ENCODE results near the gene ASNSD1. TPM values are rescaled to one million over a fixed set of nuclear protein-coding genes. Genes with fewer than 3 reads are reported as not detected.

The ASNSD1 gene
- total and polyA plus RNA-seq, 9 of the 15 experiments (the other 6 are each of a cell fraction or from before 2014, with no cell fraction given), result 23.9 to 56.4 (median 38.3) TPM

DNA sequence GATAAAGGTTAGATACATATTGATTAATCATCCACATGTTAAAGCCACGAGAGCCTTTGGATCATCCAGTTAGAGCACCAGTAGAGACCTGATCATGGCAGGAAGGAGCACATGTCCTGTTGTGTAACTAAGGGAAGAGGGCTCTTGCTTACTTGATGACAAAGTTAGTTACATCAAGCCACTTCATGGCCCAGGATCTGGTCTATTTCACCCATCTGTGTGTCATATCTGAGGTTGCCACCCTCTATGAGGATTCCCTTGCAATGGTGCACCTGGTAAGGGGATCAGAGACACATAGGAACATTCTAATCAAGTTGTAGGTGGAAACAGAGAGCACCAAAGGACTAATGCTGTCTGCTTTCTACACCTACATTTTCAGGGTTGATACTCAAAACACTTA, 19.9 kb downstream of the ASNSD1 start:
- BruUV-seq (replicated peaks), result no TSS peak
- Histone ChIP-seq H4K20me1 (replicated peaks; ENCODE audit: control insufficient read depth, insufficient read depth, low read length) (no peaks in the 10 kb centered on the region), H3K4me3 (no peak overlapping the region), H3K9me3 (replicated peaks; ENCODE audit: control insufficient read depth, insufficient read depth, low read depth, low read length) (no peaks in the 10 kb centered on the region), H3K79me2 (ENCODE audit: control insufficient read depth, insufficient read depth, low read length) (no peaks in the 10 kb centered on the region), H2AFZ (ENCODE audit: low read depth, low read length) (no peak overlapping the region), H3K4me1 (replicated peaks in 1 of 2; ENCODE audit: control insufficient read depth in 2 of 2, insufficient read depth in 2 of 2, low read length in 2 of 2) (peaks cover 4 to 5% of the 10 kb centered on the region in 2 experiments; a peak in 4 of 5 replicates), H3K36me3 (ENCODE audit: control insufficient read depth, insufficient read depth, low read length) (no peaks in the 10 kb centered on the region), H3K4me2 (ENCODE audit: insufficient read depth, low read length) (no peak overlapping the region), H3K9me1 (ENCODE audit: control insufficient read depth, insufficient read depth, low read length) (no peaks in the 10 kb centered on the region), H3K27ac (ENCODE audit: extremely low read depth, low read depth, low read length) (no peak overlapping the region), H3K9ac (ENCODE audit: insufficient read depth in 1 of 2, low read depth in 2 of 2, low read length in 2 of 2) (no peak overlapping the region), H3K27me3 (ENCODE audit: control insufficient read depth in 2 of 2, insufficient read depth in 2 of 2, low read length in 2 of 2) (no peaks in the 10 kb centered on the region)
- in situ Hi-C loops (cut with MboI), result no loop called here
- WGBS (ENCODE audit: insufficient coverage, low coverage, missing lambda C conversion rate), result 0% methylated on average over 1 of the region's 1 CpG
- CTCF ChIA-PET (ENCODE audit: low intra/inter-chr PET ratio), result no interaction called here
- POLR2A ChIA-PET, result interaction anchor here (0.6 kb wide), 1 partner anchor 47 kb away, joined by 3 read pairs; no protein-coding TSS in a partner anchor
- TF ChIP-seq NR3C1 (CRISPR knock-in tag; IDR thresholded peaks at IDR 0.05) (no peak), ARID1B (IDR thresholded peaks at IDR 0.05) (no peak), RBBP5 (IDR thresholded peaks at IDR 0.05; ENCODE audit: borderline replicate concordance, insufficient read depth, low read length, poor library complexity, severe bottlenecking) (no peak), TAF9B (IDR thresholded peaks at IDR 0.05; ENCODE audit: partially characterized antibody) (no peak), ZNF165 (CRISPR knock-in tag; IDR thresholded peaks at IDR 0.05; ENCODE audit: borderline replicate concordance) (no peak), EZH2 (IDR thresholded peaks at IDR 0.05; ENCODE audit: borderline replicate concordance, low read depth, low read length) (no peak), HDAC2 (IDR thresholded peaks at IDR 0.05) (no peak), HMG20A (CRISPR knock-in tag; conservative IDR thresholded peaks at IDR 0.05) (no peak), MEF2D (tag; conservative IDR thresholded peaks at IDR 0.05; ENCODE audit: low read depth) (no peak), DDX20 (tag; IDR thresholded peaks at IDR 0.05; ENCODE audit: low read depth) (no peak), SIN3A (IDR thresholded peaks at IDR 0.05; ENCODE audit: borderline replicate concordance in 2 of 2, control insufficient read depth in 1 of 2, low read depth in 2 of 2, low read length in 2 of 2) (no peak), ZZZ3 (IDR thresholded peaks at IDR 0.05) (no peak), BRF1 (IDR thresholded peaks at IDR 0.05; ENCODE audit: borderline replicate concordance, extremely low read depth, insufficient read length) (no peak), FOXK1 (CRISPR knock-in tag; IDR thresholded peaks at IDR 0.05; ENCODE audit: borderline replicate concordance) (no peak), ZNF668 (CRISPR knock-in tag; IDR thresholded peaks at IDR 0.05) (no peak), ZNF239 (CRISPR knock-in tag; IDR thresholded peaks at IDR 0.05) (no peak)
- TF ChIP-seq, protein P1, sequence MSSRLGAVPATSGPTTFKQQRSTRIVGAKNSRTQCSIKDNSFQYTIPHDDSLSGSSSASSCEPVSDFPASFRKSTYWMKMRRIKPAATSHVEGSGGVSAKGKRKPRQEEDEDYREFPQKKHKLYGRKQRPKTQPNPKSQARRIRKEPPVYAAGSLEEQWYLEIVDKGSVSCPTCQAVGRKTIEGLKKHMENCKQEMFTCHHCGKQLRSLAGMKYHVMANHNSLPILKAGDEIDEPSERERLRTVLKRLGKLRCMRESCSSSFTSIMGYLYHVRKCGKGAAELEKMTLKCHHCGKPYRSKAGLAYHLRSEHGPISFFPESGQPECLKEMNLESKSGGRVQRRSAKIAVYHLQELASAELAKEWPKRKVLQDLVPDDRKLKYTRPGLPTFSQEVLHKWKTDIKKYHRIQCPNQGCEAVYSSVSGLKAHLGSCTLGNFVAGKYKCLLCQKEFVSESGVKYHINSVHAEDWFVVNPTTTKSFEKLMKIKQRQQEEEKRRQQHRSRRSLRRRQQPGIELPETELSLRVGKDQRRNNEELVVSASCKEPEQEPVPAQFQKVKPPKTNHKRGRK (tag; IDR thresholded peaks at IDR 0.05), result no peak
- TF ChIP-seq, protein P2, sequence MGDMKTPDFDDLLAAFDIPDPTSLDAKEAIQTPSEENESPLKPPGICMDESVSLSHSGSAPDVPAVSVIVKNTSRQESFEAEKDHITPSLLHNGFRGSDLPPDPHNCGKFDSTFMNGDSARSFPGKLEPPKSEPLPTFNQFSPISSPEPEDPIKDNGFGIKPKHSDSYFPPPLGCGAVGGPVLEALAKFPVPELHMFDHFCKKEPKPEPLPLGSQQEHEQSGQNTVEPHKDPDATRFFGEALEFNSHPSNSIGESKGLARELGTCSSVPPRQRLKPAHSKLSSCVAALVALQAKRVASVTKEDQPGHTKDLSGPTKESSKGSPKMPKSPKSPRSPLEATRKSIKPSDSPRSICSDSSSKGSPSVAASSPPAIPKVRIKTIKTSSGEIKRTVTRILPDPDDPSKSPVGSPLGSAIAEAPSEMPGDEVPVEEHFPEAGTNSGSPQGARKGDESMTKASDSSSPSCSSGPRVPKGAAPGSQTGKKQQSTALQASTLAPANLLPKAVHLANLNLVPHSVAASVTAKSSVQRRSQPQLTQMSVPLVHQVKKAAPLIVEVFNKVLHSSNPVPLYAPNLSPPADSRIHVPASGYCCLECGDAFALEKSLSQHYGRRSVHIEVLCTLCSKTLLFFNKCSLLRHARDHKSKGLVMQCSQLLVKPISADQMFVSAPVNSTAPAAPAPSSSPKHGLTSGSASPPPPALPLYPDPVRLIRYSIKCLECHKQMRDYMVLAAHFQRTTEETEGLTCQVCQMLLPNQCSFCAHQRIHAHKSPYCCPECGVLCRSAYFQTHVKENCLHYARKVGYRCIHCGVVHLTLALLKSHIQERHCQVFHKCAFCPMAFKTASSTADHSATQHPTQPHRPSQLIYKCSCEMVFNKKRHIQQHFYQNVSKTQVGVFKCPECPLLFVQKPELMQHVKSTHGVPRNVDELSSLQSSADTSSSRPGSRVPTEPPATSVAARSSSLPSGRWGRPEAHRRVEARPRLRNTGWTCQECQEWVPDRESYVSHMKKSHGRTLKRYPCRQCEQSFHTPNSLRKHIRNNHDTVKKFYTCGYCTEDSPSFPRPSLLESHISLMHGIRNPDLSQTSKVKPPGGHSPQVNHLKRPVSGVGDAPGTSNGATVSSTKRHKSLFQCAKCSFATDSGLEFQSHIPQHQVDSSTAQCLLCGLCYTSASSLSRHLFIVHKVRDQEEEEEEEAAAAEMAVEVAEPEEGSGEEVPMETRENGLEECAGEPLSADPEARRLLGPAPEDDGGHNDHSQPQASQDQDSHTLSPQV (IDR thresholded peaks at IDR 0.05), result no peak
- intact Hi-C loops (cut with micrococcal nuclease), result no loop called here
- DNase-seq (ENCODE audit: extremely low read depth in 1 of 4, low spot score in 3 of 4) (no peak), FAIRE-seq (no peak), ATAC-seq (no peak)
